Measurements from ENCODE around the gene PTPN9. TPM values are rescaled to one million over a fixed set of nuclear protein-coding genes. Genes with fewer than 3 reads are reported as not detected.

Gene PTPN9
- polyA plus RNA-seq (ENCODE audit: insufficient read depth in 1 of 5, insufficient read length in 5 of 5, low replicate concordance in 1 of 5): 10 to 100 TPM; 42.9 to 46.4 (median 46.1) TPM
- long read RNA-seq, donor 1, full-length matches to known transcripts: 14 of 14 reads
- long read RNA-seq, donor 1, partial matches to known transcripts: 0 of 14 reads
- long read RNA-seq, donor 1, other reads (novel, unspliced or antisense): 0 of 14 reads
- long read RNA-seq, donor 2, full-length matches to known transcripts: 1 of 1 reads
- long read RNA-seq, donor 2, partial matches to known transcripts: 0 of 1 reads
- long read RNA-seq, donor 2, other reads (novel, unspliced or antisense): 0 of 1 reads
- long read RNA-seq, donor 3, full-length matches to known transcripts: 6 of 6 reads
- long read RNA-seq, donor 3, partial matches to known transcripts: 0 of 6 reads
- long read RNA-seq, donor 3, other reads (novel, unspliced or antisense): 0 of 6 reads
- long read RNA-seq, donor 4, full-length matches to known transcripts: 4 of 4 reads
- long read RNA-seq, donor 4, partial matches to known transcripts: 0 of 4 reads
- long read RNA-seq, donor 4, other reads (novel, unspliced or antisense): 0 of 4 reads
- long read RNA-seq, donor 5, full-length matches to known transcripts: 3 of 3 reads
- long read RNA-seq, donor 5, partial matches to known transcripts: 0 of 3 reads
- long read RNA-seq, donor 5, other reads (novel, unspliced or antisense): 0 of 3 reads
- long read RNA-seq, donor 6, full-length matches to known transcripts: 6 of 6 reads
- long read RNA-seq, donor 6, partial matches to known transcripts: 0 of 6 reads
- long read RNA-seq, donor 6, other reads (novel, unspliced or antisense): 0 of 6 reads
- long read RNA-seq, donor 7, full-length matches to known transcripts: 9 of 9 reads
- long read RNA-seq, donor 7, partial matches to known transcripts: 0 of 9 reads
- long read RNA-seq, donor 7, other reads (novel, unspliced or antisense): 0 of 9 reads
- long read RNA-seq, donor 8, full-length matches to known transcripts: 1 of 1 reads
- long read RNA-seq, donor 8, partial matches to known transcripts: 0 of 1 reads
- long read RNA-seq, donor 8, other reads (novel, unspliced or antisense): 0 of 1 reads

- DNase-seq: peak; percentile 89
Observed at GRCh38 chr15:75578948-75579920, at the start of gene PTPN9. Gene PTPN9 (minus strand): TSS chr15:75579315. CDS start chr15:75578776, 539 bp downstream.

DNA sequence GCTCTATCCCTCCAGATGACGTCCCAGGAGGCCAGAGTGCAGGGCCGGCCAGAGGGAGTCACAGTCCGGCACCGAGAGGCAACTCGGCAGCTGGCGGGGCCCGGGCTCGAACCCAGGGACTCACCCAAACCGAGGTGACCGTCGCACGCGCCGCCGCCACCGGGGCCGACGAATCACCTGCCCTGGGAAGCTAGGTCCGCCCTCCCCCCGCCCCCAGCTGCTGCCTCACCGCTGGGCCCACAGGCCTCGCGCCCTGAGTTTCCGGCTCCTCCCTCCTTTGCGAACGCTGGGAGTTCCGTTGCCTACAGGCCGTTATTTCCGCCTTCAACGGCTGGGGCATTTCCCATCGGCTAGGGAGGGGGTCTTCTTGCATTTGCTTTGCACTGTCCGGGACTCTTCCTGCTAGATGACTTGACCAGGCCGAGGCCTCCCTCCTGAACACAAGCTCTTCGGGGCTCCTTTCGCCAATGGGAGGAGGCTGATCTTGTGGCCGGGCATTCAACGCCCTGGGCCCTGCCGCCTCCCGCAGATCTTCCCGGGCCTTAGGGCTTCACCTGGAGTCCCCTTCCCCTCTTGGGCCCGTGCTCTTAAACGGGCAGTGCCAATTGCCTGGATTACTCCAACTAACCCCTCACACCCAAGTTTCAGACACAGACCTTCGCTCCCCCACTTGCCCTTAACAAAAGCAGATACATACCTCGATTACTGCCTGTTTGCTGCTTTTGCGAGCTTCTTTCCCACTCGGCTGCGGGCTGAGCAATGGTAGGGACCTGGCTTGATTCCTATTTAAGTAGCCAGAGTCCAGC is 46.6 kb upstream of the PTPN9 start, which contains the start of gene SNUPN:
Gene SNUPN, minus strand, starts transcription at position 184 of the 806 bp plus-strand sequence. CDS start 4,674 bp downstream, outside the sequence.
- DNase-seq: peak; percentile 94 to 95

GRCh38 chr15:75622505-75622904 is 43.4 kb upstream of the PTPN9 start:
- DNase-seq: no peak

- no peak for DNase-seq
Observed at GRCh38 chr15:75620841-75621391, 41.8 kb upstream of the PTPN9 start.

DNA sequence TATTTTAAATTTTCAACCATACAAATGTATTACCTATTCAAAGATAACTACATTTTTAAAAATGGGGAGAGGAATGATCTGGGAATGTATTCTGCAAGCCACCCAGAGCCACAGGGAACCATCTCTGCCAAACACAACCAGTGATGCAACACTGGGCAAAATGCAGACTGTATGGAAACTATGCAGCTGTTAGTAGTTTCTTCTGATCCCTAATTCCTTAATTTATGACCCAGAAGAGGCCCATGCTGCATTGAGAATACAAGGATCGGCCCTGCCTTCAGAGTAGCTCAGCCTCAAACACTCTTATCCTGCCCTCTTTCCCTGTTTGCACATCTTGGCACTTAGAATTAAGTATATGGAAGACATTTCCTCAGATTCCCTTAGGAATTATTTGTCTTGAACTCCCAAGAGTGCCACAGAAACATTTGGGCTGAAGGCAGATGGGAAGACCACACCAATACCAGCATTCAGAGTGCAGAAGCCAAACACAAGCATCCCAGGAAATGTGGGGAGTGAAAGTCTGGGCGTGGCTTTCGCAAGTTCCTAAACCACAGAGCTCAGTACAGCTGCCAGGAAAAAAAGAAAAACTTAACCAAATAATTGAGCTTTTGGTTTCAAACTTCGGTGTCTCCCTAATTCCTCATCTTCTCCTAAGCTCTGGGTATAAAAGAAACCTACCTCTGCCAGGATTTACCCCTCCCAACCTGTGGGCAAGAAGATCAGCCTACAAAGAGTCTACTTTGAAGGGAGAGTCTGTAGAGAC is 41.1 kb upstream of the PTPN9 start:
- DNase-seq: no peak

DNA sequence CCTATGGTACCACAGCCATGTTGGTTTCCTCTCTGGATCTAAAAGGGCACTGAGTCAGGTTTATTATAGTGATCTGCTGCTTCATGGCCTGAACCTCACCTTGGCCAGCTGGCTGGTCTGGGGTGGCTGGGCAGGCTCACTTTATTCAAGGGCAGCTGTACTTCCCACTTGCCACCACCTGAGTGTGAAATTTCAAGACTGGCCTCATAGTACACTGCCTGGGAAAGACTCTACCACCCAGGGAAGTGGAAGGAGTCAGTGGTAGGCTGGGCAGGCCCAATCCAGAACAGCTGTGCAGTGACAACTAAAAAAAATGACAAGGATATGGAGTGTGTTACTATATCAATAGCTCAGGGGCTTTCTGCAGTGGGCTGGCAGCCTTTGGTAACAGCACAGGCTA is 37.7 kb upstream of the PTPN9 start:
- no peak for DNase-seq

DNA sequence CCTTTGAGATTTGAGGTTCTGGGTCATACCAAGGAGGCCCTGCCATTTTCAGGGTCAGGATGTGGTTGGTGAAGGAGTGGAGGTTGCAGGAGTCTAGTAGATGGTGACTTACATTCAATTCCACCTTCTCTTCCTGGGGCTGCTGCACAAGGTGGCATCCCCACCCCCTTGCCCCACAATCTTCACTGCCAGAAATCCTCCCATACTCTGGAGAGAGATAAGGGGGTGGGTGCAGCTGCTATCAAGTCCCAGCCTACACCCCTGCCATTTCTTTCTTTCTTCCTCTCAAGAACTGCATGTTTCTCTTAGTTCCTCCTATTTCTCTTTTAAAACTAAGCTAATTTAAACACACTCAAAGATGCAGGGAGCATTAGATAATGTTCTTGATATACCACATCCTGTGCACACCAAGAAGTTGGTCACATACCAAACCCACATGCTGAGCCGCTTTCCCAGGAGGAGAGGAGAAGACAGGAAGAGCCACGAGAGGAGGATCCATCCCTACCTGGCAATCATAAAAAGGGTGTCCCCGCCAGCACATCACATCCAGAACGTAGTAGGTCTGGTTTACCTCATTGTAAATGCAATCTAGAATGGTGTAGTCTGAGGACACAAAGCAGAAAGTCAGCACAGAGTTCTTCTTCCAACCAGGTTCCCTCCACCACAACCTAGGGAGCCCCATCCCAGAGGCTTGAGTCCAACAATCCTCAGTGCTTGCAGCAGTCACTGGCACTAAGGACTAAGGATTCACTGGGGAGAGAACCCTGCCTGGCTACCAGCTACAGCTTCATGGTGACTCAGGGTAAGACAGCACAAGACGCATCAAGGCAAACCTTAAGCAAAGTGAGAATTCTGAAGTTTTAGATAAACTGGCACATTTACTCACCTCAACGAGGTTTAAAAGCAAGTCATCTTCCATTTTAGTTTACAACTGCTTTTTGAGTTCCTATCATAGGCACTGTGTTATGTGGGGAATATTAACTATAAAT is 27.9 kb upstream of the PTPN9 start:
- no peak for DNase-seq

GRCh38 chr15:75606026-75606425 is 26.9 kb upstream of the PTPN9 start:
- no peak for DNase-seq

DNA sequence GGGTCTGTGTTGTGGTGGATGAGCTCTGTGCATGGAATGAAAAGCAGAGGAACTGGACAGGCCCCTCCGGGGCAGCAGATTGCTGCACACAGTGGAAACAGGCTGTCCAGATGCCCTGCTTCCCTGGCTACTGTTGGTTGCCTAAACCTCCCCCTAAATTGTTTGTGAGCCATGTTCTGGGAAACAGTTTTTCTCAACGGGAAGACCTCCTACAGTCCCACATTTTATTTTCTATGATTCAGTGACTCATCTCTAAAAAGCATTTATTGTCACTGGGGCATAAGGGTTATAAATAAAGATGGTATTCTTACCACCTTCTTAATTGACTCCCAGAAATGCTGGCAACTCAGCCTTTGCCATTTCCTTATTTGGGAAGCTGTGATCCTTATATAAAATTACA is 20.3 kb upstream of the PTPN9 start:
- no peak for DNase-seq

GRCh38 chr15:75598361-75598760 is 19.2 kb upstream of the PTPN9 start:
- DNase-seq: no peak

DNA sequence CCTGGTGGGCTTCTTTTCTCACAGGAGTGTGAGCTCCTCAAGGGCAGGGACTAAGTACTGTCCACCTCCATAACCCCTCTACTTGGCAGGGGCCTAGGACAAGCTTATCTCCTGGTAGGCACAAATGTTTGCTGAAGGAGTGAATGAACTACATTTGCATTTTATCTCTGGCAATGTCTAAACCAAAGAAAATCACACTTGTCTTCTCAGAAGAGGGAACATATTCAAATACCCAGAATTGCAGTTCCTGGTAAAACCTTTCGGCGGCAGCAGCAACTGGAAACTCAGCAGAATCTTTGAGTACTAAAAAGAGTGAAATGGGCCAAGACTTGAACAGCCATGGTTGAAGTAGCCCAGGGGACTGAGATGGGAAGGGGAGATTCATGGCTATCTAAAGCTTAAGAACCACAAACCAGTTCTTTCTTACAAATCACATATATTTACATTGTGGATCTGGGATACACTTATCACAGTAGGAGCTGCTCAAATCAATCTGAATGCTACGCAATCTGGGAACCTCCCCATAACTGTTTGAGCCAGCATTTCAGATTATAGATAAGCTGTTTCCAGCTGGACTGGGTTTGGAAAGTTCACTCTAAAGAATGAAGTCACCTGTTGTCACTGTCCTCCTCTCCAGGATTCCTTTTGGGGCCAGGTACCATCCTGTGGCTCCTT is 18.7 kb upstream of the PTPN9 start:
- no peak for DNase-seq

GRCh38 chr15:75596703-75597345 is 17.7 kb upstream of the PTPN9 start:
- DNase-seq: no peak

DNA sequence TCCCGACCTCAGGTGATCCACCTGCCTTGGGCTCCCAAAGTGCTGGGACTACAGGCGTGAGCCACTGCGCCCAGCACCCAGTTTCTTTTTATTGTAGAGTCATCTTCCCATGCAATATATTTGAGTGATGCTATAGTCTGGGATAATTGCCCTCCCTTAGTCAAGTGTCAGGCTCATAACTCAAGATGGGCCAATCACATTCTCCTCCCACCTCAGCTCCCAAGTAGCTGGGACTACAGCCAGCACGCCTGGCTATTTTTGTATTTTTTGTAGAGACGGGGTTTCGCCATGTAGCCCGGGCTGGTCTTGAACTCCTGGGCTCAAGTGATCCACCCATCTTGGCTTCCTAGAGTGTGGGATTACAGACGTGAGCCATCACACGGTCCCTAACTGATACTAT is 15.2 kb upstream of the PTPN9 start:
- no peak for DNase-seq

- DNase-seq: no peak
Observed at GRCh38 chr15:75591655-75592364, 12.7 kb upstream of the PTPN9 start.

DNA sequence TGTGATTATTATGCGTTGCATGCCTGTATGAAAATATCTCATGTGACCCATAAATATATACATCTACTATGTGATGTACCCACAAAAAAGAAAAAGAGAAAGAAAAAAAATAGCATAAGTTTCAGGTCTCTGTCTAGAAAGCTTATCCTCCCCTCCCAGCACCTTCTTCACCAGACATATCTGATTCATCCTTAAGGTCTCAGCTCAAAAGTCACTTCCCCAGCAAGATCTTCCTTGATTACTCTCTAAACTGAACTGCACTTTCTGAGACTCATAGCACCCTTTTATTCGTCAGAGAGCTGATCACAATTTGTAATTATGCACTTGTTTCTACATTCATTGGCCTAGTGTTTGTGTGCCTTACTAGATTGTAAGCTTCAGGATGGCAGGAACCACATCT is 11.1 kb upstream of the PTPN9 start:
- no peak for DNase-seq

GRCh38 chr15:75589071-75589470 is 10.0 kb upstream of the PTPN9 start:
- no peak for DNase-seq

All from right lung (tissue), 10 donors.